Fibroblast of the conjunctiva (primary cell): ENCODE data around the gene MAML1.

Experiments
- DNase-seq: peaks from one replicate; pipeline ENCODE4 v3.0.0-alpha.2; 2010; ENCODE audit warnings: low read depth

The MAML1 gene

DNA sequence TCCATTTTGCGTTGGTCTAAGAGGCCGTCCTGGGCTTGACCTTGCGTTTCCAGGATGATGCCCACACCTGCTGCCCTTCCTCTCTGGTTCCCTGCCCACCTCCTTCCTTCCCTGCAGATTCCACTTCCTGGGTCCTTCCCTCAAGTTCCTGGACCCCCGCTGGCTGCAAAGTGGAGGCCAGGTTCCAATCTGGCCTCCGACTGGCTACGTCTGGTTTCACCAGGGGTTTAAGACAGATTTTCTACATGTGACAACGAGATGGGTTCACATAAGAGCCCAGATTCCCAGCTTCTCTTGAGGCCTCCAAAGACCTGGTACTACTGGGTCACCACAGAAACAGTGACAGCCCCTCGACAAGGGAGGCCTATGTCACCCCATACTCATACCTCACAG is 71.9 kb downstream of the MAML1 start:
- DNase-seq: no peak

DNA sequence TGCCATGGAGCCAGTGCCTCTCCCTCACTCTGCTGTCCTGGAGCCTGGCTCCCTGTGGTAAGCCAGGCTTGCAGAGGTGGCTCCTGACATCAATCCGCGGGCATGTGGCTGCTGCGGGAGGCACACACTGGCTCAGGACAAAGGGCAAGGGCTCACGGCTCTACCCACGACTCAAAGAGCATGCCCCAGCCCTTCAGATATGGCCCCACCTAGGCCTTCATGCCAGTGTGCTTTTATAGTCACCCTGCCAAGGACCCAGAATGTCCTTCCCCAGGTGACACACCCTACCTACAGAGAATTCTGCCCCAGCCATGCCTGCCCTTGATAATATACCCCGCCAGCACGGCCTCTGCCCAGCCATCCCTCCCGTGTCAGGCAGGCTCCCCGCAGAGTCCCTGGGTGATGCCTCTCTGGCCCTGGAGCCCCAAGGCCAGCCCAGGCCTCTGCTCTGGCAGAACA is 72.5 kb downstream of the MAML1 start:
- no peak for DNase-seq

DNA sequence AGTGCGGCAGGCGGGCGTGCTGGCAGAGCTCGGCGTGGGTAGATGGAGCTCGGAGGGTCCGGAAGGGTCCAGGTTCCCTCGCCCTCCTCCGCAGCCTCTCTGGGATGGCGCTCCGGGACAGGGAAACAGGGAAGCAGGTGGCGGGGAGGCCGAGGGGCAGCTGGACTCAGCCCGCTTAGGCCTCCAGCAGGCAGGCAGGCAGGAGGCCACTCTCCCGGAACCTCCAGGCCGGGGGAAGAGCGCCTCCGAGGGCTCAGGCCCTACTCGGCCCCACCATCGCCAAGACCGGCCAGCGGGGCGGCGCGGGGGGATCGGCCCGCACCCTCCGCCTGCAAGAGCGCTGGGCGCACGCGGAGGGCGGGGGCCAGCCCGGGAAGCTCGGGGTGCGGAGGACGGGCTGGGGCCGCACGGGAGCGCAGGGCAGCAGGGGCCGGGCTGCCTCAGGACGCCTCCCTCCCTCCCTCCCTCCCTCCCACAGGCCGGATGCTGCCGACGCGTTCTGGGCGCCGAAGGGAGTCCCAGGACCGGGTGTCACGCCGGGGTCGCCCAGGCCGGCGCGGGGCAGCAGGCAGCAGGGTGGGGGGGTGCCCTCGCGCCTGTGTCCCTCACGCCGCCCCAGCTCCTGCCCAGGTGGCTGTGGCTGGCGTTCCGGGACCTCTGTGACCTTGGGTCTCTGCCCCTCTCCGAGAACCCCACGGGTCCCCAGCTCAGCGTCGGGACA is 73.1 kb downstream of the MAML1 start:
- DNase-seq: no peak

DNA sequence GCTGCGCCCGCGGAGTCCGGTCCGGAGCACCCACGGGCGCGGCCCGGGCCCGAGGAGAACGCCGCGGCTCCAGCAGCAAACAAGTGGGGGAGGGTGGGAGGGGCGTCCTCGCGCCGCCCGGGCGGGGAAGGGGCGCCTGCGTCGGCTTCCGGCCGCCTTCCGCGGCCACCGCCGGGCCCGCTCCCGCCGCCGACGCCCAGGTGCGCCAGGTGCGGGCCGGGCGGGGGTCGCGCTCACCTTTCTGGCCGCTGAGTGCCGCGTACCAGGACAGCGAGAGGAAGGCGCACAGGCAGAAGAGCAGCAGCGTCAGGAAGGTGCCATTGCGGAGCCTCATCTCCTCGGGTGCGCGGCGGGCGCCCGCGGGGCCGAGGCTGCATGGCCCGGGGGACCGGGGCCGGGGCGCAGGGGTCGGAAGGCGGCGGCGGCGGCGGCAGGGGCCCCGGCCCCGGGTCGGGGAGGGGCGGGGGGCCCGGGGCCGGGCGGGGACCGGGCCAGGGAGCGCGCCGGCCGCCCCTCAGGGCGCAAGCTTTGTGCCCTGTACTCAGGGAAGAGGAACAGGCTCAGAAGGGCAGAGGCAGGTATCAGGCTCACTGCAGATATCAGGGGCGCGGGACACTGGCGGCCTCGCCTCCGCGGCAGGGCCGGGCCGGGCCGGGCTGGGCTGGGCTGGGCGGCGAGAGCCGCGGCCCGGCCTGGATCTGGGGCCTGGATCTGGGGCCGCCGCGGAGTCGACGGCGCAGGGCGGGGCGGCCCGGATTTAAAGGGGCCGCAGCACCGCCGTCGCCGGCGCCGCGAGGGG is 73.8 kb downstream of the MAML1 start, which contains the start of gene MGAT4B:
Gene MGAT4B (minus strand): TSS at position 617 of the 799 bp plus-strand sequence. CDS start 283 bp downstream, at position 334.
- DNase-seq: no peak

DNA sequence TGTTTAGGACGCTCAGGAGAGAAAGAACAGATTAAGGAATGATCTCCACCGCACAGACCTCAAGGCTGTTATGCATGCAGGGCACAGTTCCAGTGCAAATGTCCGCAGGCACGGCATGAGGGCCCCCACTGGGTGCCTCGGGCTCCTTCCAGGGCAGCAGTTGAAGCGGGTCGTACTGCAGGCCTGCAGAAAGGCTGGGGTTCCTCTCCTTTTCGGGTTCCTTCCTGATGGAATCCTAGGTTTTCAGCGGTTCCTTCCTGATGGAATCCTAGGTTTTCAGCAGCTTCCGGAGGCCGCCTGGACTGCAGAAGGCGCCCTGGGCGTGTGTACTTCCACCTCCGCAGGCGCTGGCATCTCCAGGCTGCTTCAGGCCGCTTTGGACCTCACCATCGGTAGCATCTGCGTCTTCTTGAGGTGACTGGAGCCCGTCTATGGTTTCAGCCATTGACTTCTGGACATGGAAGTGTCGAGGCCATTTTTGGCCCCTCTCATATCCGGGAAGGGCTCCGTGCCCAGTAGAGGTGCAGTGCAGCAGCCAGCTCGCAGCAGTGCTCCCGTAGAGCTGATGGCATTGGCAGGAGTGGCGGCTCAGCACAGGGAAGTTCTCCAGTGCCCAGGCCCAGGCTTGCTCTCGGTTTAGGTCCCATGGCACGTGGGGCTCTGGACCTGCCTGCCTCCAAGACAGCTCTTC is 79.7 kb downstream of the MAML1 start:
- no peak for DNase-seq

DNA sequence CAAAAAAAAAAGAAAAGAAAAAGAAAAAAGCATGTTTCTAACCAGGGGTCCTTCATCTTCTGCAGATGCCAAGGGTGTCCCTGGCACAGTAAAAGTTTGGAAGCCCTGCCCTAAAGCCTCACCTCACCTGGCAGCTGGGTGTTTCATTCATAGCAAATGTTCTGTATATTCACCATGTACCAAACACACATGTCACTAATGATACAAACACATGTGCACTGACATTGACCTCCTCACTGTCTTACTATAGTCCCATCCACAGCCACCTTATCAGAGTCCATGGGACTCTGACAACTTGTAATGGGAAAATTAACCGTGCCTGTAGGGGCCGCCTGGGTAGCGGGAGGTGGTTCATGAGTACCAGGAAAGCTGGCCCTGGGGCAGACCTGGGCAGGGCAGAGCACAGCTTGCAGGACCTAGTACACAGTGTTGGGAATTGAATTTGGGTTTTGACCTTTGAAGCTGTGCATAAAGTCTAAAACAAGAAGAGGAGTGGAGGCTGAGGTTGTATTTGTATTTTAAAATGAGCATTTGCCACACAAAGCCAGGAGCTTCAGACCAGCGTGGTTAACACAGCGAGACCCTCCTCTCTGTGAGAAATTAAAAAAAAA is 80.5 kb downstream of the MAML1 start:
- DNase-seq: no peak

DNA sequence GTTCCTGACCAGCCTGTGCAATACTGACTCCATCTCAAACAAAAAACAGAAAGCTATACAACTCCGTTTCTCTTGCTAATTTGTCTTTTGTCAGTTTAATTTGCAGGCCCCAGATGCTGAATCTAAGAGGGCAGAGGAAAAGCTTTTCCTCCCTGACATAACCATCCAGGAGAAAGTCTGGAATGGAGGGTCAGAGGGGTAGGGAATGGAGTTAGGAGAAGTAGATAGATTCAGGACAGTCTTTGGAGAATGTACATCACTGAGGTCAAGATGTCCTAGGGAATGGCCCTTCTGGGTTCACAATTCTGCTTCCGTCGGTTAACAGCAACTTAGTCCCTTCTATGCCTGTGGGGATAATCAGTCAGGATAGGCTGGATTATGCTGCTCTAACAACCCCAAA is 81.5 kb downstream of the MAML1 start:
- no peak for DNase-seq

DNA sequence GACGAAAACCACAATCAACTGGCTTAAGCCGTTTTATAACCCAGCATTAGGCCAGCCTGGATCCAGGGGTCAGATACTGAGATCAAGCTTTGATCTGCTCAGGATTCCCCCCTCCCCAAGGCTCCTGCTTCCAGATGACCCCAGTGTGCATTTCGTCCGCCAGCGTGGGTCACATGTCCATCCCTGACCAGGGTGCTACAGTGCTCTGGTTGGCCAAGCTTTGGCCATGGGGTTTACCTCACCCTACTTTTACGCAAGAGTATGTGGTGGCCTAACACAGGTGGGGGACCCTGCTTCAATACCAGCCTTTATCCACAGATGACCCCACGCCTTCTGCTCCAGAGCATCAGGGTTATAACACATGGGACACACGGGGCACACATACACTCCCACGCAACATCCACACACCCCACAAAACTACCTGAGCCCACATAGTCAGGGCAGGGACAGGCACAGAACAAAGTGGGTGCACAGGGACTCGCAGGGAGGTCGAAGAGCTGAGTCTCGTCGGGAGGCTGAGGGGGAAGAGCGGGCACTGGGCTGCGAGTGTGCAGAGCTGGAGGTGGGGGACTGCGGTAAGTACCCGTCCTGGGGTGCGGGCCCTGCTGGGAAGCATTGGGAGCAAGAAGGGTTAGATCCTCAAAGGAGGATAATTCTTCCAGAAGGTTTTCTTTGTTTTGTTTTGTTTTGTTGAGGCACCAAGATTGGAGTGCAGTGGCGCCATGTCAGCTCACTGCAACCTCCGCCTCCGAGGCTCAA is 83.0 kb downstream of the MAML1 start:
- DNase-seq: no peak

DNA sequence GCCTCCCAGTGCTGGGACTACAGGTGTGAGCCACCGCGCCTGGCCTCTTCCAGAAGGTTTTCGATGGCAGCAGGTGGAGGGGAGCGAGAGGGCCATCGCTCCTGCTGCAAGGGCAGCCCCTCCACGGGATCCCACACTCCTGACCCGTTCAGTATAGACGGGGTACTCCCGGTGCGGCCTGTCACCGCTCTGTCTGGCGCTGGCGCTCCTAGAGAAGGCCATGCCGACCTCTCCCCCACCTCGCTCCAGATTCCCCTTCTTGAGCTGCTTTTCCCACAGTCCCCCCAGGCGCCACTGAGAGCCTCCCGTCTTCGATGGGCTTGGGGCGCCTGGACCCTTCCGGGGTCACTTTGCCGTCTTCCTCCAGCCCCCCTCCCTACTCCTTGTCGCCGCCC is 83.8 kb downstream of the MAML1 start:
- DNase-seq: no peak

DNA sequence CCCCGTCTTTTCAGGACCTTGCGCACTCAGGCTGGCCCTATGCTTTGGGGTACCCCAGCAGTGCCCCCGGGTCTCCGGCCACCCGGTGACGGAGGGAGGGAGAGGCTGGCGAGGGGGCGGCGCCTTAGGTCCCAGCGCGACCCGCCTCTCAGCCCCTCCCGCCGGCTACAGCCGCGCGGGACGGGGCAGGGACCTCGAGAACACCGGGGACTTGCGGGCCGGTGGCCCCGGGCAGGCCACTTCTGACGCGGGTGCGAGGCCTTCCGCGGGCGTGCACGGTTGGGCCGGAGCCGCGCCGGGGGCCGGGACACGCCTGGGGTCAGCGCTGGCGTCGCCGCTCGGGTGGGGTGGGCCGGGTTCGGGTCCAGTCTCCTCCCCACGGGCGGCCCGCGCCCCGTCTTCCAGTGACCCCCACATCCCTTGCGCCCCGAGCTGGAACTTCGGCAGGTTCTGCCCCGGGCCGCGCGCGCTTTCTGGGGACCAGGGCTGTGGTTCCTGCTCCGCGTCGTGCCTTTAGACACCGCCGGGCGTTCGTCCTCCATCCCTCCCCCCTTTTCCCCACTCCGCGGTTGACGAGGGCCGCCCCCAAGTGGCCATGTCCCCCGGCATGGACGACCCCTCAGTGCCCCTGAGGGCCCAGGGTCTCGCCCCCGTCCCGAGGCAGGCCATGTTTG is 84.3 kb downstream of the MAML1 start:
- no peak for DNase-seq

DNA sequence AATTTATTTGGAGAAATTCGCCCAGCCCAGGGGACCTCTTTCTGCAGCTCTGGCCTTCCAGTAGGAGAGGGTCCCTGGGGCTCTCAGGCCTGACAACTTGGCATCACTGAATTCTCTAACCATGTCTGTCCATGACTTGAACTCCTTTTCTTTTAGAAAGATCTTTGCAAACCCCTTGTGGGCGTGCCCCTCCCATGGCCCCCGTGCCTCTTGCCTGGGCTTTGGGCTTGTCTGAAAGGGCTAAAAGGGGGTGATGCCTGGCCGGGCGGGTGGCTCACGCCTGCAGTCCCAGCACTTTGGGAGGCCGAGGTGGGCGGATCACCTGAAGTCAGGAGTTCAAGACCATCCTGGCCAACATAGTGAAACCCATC is 84.8 kb downstream of the MAML1 start:
- no peak for DNase-seq

DNA sequence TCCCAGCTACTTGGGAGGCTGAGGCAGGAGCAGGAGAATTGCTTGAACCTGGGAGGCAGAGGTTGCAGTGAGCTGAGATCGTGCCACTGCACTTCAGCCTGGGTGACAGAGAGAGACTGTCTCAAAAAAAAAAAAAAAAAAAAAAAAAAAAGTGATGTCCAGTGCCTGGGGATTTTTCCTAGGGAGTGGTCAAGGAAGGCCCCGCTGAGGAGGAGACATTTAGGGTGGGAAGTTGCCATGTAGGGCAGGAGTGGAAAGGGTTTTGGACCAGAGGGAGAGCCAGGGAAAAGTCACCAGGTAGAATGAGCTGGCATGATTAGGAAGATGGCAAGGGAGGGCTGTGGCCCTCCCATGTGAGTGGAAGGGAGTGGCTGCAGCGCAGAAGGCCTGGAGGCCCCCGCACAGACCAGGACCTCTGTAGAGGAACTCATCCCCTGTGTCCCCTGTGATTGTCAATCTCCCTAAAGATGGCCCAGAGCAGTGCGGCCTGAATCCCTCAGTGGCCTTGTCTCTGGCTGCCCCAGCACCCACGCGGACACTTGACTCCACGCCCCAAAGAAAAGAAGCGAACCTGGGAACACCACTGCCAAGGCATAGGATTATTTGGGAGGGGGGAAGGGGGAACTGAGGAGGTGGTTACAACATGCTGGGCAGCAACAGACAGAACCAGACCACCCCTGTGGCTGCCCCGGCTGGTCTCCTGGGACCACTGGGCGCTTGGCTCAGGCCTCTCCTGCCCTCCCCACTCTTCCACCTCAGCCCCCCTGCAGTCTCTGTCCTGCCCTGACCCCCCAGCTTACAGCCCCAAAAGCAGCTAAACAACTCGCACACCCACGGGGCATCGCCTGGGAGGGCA is 85.5 kb downstream of the MAML1 start:
- DNase-seq: no peak

DNA sequence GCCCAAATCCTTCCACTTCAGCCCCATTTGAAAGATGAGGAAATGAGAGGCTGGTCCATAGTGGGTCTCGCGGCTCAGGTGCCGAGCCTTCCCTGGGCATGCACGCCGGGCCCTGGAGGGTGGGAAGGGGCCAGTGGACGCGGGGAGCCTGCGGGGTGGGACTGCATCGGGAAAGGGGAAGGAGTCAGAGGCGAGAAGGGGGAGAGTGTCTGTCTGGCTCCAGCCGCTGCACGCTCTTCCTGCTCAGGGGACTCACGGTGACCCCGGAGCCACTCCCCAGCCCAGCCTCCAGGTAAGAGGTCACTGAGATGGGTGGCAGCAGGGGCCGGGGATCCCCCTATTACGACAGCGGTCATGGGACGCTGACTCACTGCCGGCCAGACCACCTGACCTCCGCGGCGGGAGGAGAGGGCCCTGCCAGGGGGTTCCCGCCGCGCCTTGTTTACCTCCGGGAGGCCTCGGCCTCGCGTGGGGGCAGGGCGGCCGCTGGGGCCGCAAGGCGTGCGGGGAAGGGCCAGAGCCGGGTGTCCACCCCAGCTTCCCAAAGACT is 86.2 kb downstream of the MAML1 start:
- DNase-seq: peak; percentile 93

DNA sequence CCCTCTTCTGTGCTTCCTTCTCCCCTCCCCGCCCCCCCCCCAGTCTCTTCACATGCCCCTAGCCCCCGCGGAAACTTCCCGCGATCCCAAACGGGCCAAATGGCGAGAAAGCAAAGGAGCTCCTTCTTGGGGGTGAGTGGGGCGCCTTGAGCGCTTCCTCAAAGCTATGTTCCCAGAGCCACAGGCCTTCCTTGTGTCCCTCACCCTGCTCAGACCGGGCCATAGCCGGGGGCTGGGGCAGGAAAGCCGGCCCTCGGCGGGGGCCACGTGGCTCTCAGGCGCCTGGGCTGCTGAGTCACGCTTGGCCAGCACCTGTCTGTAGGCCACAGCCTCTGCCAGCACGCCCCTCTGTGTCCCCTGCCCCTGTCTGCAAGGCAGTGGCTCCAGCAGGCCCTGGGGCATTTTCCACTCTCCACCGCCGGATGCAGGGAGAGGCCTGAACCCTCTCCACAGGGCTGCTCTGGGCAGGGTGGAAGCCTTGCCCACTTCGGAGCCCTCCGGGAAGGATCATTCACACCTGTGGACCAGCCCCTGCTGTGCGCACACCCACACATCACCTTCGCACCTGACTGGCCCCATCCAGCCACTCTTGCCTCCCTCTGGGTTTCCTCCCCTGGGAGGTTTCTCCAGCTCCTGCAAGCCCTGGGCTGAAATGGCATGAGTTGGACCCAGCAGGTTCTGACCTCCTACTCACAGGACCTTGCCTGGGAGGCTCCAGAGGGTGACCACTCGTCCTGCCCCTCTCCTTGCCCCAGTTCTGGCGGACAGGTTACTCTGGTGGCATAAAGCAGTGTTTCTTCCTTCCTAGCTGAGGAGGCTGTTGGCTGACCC is 86.9 kb downstream of the MAML1 start:
- DNase-seq: no peak

DNA sequence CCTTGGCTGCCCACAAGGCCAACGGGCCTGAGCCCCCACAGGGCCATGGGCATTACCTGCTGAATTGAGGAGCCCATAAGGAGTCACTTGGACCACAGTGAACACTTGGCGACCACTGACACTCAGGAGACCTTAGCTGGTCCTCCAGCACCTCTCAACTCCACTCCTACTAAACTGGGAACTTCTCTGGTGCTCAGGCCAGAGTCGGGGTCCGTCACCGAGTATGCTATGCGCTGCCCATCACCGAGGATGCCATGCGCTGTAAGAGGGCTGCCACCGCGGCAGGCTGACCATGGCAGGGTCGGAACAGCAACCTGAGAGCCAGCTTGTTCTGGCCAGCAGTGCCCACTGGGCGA is 87.5 kb downstream of the MAML1 start:
- no peak for DNase-seq

DNA sequence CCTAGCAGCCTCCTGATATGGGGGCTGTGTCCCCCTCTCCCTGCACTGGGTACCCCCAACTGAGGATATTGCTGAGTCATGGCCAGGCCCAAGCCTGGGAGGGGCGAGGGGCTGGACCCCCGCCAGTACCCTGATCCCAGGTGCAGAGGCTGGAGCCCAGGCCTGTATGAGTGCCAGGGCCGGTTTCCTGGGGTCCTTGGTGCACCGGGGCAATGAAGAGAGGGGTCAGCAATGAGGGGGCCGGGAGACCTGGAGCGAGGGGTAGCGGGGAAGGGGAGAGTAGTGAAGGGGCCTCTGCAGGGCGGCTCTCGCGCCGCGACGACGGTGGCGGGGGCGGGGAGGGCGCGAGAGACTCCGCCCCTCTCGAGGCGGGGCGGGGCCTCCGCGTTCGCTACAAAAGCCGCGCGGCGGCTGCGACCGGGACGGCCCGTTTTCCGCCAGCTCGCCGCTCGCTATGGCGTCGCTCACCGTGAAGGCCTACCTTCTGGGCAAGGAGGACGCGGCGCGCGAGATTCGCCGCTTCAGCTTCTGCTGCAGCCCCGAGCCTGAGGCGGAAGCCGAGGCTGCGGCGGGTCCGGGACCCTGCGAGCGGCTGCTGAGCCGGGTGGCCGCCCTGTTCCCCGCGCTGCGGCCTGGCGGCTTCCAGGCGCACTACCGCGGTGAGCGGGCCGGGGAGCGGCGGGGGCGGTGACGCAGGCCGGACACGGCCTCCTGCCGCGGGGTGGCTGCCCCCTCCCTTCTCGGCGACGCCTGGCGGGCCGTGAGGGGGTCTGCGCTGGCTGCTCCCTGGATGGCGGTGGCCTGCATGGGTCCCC is 88.1 kb downstream of the MAML1 start, which contains the start of gene SQSTM1:
Gene SQSTM1 (plus strand): TSS at position 423 of the 815 bp plus-strand sequence. CDS start 32 bp downstream, at position 455.
- DNase-seq: peak; percentile 49

DNA sequence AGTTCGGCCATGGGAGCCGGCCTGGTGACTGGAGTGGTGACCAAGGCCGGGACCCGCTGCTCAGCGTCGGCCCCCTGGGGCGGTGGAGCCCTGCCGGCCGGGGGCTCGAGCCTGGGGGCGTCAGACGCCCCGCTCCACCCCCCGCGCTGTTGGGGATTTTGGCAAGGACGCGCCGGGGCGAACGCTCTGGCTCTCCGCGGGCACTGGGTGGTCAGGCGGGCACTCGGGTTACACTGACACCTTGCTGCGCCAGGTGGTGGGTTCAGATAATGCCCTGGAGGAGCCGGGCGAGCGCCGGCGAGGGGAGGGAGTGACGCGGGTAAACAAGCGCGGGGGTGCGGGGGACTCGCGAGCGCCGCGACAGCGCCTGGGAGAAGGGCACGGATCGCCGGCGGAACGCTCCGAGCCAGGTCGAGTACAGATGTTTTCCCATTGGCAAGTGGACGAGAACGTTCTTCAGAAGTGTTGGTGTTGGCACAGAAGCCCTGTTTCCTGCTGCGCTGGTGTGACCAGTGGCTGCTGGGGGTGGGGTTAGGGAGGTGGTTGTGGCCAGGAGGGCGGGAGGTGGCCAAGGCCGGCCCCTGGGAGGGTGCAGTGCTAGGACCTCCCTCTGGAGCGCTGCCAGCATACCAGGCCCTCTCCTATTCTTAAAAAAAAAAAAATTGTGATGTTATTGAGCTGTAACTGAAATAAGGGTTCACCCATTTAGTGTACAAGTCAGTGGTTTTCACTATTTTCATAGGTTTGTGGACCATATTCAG is 88.9 kb downstream of the MAML1 start:
- peak; percentile 97 for DNase-seq
